Adipocyte (in vitro differentiated cells): ENCODE results near the gene DIRAS1.

Experiments
- DNase-seq: peaks from one replicate; pipeline ENCODE4 v3.0.0-alpha.2; 2015; ENCODE audit warnings: low read depth
- H3K27me3 ChIP-seq: replicated peaks from 2 replicates; pipeline ENCODE4 v1.7.0; 2013; ENCODE audit warnings: mild to moderate bottlenecking, low read length, moderate library complexity; ENCODE audit not compliant: control insufficient read depth, insufficient read depth
- H3K36me3 ChIP-seq: 2 replicates; pipeline ENCODE4 v1.7.0; 2013; ENCODE audit warnings: low read length, mild to moderate bottlenecking, moderate library complexity; ENCODE audit not compliant: control insufficient read depth, insufficient read depth, severe bottlenecking
- H3K4me1 ChIP-seq: 2 replicates; pipeline ENCODE4 v1.7.0; 2013; ENCODE audit warnings: mild to moderate bottlenecking, low read length, moderate library complexity; ENCODE audit not compliant: control insufficient read depth, insufficient read depth
- H3K4me3 ChIP-seq: 2 replicates; pipeline ENCODE4 v1.7.0; 2013; ENCODE audit warnings: mild to moderate bottlenecking, low read length, moderate library complexity
- H3K9ac ChIP-seq: 2 replicates; pipeline ENCODE4 v1.7.0; 2013; ENCODE audit warnings: mild to moderate bottlenecking, low read length, moderate library complexity
- H3K9me3 ChIP-seq: 2 replicates; pipeline ENCODE4 v1.7.0; 2013; ENCODE audit warnings: mild to moderate bottlenecking, low read length, moderate library complexity; ENCODE audit not compliant: control insufficient read depth

The DIRAS1 gene

DNA sequence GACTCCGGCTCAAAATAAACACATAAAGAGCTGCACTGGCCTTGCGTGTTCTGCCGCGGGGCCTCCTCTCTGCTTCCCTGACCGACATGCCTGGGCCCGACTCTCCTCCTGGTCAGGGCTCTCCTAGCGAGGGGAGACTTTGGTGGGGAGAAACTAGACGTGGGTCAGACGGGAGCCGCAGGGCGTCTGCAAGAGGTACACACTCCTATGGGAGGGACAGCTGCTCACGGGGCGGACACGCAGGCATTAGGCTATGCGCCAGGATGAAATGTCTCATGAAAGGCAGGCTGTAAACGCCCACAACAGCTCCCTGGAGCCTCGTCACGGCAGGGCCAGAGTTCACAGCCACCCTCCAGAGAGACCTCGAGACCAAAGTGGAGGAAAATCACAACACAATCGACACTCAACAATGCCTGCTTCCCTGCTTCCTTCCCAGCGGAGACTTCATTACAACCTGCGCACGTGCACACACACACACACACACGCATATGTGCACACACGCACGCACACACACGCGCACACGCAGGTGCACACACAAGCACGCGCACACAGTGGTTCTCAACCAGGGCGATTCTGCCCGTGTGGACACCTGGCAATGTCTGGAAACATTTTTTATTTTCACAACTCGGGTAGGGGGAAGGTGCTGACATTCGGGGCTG lies 12.9 kb upstream of the DIRAS1 start:
- peaks cover 15% of the 10 kb centered on the region for H3K4me1 ChIP-seq
- DNase-seq, result no peak
- H3K36me3 ChIP-seq, result peaks cover 20% of the 10 kb centered on the region
- no peak overlapping the region for H3K4me3 ChIP-seq
- H3K27me3 ChIP-seq, result no peaks in the 10 kb centered on the region
- H3K9ac ChIP-seq, result no peak overlapping the region
- no peaks in the 10 kb centered on the region for H3K9me3 ChIP-seq

DNA sequence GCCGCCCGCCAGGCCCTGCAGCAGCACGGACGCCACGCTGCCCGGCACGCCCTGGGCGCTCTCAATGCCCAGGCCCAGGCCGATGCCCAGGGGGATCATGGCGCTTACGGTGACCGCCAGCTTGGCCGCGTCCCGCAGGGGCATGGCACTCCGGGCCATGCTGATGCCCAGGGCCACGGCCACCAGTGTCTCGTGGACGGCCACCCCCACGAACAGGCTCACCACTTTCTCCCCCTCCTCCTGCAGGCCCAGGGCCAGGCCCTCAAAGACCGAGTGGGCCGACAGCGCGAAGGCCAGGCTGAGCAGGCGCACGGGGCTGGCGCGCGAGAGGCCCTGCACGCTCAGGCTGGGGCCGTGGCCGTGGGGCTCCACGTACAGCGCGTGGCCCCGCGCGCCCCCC lies 11.7 kb upstream of the DIRAS1 start:
- H3K4me1 ChIP-seq, result peaks cover 10% of the 10 kb centered on the region
- no peaks in the 10 kb centered on the region for H3K27me3 ChIP-seq
- no peaks in the 10 kb centered on the region for H3K9me3 ChIP-seq
- no peak for DNase-seq
- no peak overlapping the region for H3K9ac ChIP-seq
- H3K4me3 ChIP-seq, result no peak overlapping the region
- peaks cover 20% of the 10 kb centered on the region for H3K36me3 ChIP-seq

DNA sequence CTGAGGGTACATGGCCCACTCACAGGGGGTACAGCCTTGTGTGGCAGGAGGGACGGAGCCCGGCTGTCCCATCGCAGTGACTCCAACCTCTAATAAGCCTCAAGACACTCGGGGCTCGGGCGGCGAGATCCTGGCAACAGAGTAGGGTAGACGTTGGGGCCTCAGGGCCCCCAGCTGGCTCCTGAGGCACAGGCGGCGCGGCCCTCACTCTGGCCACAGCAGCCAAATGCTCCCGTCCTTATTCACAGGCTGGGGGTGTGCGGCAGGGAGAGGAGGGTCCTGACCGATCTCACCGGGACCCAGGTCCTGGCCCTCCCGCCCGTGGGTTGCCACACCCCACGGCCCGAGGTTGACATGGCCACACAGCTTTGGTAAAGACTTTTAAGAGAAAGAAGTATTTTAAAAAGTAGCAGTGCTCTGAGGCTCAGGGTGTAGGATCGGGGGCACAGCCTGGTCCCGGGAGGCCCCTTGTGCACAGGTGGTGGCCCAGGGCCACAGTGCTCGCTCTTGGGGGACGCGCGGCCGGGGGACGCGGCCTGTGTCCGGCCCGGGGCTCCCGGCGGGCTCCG lies 11.1 kb upstream of the DIRAS1 start:
- no peak for DNase-seq
- Histone ChIP-seq H3K9me3 (no peaks in the 10 kb centered on the region), H3K9ac (no peak overlapping the region), H3K4me1 (peaks cover 10% of the 10 kb centered on the region), H3K4me3 (no peak overlapping the region), H3K36me3 (peaks cover 20% of the 10 kb centered on the region), H3K27me3 (peaks cover 5% of the 10 kb centered on the region)

DNA sequence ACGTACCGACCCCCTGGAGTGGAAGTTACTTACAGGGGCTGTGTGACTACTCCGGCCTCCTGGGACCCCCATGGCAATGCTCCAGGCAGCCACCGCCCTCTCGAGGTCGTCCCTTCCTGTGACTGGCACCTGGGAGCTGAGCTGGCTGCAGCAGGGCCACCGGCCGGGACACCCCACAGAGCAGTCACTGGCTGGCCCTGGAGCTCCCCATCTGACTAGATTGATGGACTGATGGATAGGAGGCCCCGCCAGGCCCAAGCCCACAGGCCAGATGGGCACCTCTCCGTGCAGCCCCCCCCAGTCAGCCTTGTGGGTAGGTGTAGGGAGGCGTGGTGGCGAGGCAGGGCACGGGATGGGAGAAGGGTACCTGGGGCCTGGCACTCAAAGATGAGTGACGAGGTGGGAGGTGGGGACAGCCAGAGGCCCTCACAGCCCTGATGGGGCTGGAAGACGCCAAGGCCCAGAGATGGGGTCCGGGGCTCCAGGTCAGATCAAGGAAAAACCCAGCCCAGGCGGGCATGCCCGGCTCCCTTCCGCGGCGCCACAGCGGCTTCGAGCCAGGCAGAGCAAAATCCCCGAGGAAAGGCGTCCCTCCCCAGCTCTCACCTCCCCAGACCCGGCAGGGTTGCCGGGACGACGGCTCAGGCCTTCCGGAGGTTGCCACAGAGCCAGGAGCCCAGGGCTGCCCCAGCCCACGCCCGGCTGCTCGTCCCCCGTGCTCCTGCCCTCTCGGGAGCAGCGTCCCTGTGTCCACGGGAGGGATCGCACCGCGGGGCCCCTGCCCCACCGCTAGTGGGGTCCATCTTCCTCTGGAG lies 10.2 kb upstream of the DIRAS1 start:
- Histone ChIP-seq H3K9ac (no peak overlapping the region), H3K9me3 (no peaks in the 10 kb centered on the region), H3K4me3 (no peak overlapping the region), H3K27me3 (peaks cover 12% of the 10 kb centered on the region), H3K36me3 (peaks cover 14% of the 10 kb centered on the region), H3K4me1 (peaks cover 10% of the 10 kb centered on the region)
- no peak for DNase-seq

DNA sequence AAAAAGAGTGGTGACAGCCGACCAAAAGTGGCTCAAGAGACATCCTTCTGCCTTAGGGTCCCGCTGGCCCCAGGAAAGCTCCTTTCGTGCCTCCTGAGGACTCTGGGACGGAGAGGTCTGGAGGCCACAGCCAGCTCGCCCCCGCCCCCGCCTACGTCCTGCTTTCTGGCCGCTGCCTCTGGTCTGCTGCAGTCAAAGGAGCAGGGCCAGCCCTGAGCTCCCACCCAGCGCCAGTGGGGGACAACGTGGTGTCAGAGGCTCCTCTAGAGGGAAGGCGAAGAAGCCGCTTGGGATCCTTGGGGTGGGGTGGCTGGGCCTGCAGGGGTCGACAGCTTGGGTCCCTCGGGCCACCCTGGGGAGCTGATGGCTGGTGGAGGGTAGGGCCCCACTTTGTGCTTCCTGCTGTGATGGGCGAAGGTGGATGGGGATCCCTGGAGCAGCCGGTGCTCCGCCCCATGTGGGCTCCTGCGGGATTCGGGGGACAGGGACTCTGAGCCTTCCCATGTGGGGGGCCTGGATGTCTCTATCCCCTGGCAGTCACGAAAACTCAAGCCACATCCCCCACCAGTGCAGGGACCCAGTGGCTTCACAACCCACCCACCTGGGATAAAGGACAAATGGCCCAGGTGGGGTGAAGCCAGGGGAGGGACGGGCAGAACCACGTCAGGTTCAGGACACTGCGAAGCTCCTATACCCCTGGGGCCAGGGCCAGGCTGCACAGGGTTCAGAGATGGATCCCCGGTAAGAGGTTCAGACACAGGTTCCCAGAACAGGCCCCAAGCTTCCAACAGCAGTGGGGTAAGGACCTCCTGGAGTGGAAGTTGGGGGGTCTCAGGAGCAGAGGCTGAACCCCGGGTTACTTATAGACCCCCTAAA lies 9.0 kb upstream of the DIRAS1 start:
- Histone ChIP-seq H3K4me1 (peaks cover 10% of the 10 kb centered on the region), H3K4me3 (no peak overlapping the region), H3K9me3 (no peaks in the 10 kb centered on the region), H3K27me3 (peaks cover 18% of the 10 kb centered on the region), H3K9ac (no peak overlapping the region), H3K36me3 (peaks cover 3% of the 10 kb centered on the region)
- DNase-seq, result no peak

DNA sequence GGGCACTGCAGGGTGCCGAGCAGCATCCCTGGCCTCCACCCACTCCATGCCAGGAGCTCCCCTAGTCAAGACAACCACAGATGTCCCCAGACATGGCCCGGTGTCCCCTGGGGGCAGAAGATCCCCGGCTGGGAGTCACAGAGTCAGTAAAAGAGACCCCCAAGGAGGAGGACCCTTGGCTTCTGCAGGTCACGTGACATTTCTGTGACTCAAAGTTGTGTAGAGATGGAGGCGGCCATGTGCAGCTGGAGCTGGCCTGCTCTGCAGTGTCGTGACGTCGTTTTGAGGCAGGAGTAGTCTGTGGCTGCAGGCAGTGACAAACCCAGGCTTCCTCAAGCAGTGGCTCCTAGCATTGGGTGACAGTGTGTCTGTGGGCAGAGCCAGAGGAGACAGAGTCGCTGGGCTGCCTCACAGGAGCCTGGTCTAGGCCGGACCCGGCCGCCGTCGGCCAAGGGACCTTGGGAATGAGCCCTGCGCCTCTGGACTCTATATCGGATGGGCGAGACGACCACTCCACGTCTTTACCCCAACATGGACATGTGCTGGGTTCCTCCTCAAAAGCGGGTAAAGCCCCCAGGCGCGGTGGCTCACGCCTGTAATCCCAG lies 7.7 kb upstream of the DIRAS1 start:
- H3K36me3 ChIP-seq, result no peaks in the 10 kb centered on the region
- peaks cover 2% of the 10 kb centered on the region for H3K4me1 ChIP-seq
- H3K27me3 ChIP-seq, result peaks cover 18% of the 10 kb centered on the region
- no peak for DNase-seq
- H3K9me3 ChIP-seq, result no peaks in the 10 kb centered on the region
- H3K4me3 ChIP-seq, result no peak overlapping the region
- no peak overlapping the region for H3K9ac ChIP-seq

DNA sequence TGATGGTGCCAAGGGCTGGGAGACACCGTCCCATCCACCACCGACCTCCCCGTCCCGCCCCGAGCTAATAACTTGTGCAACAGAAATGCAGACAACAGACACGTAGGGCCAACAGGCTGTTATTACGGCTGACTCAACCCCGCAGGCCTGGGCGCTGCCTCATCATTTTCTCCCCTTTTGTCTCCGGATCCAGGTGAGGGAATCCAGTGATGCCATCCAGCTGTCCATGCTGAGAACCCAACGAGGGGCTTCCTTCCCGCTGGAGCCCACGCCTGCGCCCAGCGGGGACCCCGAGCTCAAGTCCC lies 6.4 kb upstream of the DIRAS1 start:
- Histone ChIP-seq H3K27me3 (peaks cover 18% of the 10 kb centered on the region), H3K9me3 (no peaks in the 10 kb centered on the region), H3K9ac (no peak overlapping the region), H3K36me3 (no peaks in the 10 kb centered on the region), H3K4me3 (no peak overlapping the region), H3K4me1 (peaks cover 14% of the 10 kb centered on the region)
- DNase-seq, result no peak

DNA sequence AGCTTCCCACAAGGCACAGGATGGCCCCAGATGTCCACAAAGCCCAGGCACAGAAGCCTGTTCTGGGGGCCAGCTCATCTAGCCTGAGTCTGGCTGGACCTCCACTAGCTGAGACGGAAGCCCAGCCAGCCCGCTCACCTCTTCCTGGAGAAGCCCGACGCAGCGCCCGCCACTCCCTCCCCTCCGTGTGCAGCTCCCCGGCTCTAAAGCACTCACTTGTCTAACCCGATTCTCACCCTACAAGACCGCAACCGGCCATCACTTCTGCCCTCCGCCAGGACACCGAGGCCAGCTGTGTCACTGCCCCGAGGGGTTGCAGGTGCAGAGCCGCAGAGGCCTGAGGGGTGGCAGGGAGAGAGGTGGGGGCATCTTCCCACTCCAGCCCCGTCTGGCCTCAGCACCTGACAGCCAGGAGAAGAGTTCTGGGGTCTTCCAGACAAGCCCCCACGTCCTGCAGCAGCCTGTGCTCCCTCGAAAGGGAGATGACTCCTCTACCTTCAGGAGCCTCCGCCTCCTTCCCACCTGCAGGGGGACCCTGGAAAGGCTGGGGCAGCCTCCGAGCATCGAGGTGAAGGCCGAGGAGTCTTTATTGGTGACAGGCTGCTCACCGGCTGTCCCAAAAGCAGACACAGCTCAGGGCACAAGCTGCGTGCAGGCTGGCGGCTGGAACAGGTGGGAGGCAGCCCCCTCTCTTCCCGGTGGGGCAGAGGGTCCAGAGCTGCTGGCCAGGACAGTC lies 5.9 kb upstream of the DIRAS1 start:
- Histone ChIP-seq H3K9ac (no peak overlapping the region), H3K4me1 (peaks cover 16% of the 10 kb centered on the region), H3K4me3 (no peak overlapping the region), H3K9me3 (no peaks in the 10 kb centered on the region), H3K36me3 (no peaks in the 10 kb centered on the region), H3K27me3 (peaks cover 18% of the 10 kb centered on the region)
- DNase-seq, result no peak

DNA sequence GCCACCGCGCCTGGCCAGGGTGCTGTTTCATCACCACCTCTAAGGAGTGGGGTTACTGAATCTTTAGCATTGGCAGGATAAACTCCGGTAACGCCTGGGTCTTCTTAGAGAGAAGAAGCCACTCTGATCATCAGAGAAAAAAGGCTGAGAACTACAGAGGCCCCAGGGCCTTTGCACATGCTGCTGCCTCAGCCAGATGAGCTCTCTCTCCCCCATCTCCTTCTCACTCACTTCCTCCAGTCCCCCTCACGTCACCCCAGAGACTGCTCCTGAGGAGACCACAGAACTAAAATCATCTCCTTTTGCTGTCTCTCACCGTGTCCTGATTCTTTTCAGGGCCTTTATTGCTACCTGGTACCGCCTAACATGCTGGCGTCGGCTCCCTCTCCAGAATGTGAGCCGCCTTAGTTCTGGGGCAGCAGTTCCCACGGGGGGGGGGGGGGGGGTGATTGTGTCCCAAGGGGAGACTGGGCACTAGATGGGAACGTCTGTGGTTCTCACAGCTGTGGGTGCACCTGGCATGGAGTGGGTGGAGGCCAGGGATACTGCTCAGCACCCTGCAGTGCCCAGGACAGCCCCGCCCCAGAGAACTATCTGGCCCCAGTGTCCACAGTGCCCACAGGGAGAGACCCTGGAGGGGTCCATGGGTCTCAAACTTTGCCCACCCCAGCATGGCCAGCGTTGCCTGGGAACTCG lies 5.1 kb upstream of the DIRAS1 start:
- no peak for DNase-seq
- Histone ChIP-seq H3K4me1 (peaks cover 16% of the 10 kb centered on the region), H3K27me3 (peaks cover 18% of the 10 kb centered on the region), H3K36me3 (no peaks in the 10 kb centered on the region), H3K9me3 (no peaks in the 10 kb centered on the region), H3K9ac (no peak overlapping the region), H3K4me3 (no peak overlapping the region)

DNA sequence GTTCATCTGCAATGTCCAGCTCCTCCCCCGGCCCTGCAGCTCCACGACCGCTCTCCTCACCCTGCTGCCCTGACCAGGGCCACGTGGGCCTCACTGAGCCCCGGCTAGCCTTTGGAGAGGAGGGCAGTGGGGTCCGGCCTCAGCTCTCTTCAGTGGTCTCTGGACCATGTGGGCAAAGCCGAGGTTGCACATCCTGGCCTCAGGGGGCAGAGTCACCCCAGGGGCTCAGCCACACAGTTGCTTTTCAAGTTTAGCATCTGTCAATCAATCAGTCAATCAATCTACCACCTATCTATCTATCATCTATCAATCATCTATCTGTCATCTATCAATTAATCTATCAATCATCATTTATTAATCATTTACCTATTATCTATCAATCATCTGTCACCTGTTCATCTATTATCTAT lies 3.0 kb upstream of the DIRAS1 start:
- DNase-seq, result no peak
- Histone ChIP-seq H3K9ac (peak overlapping the region; percentile 58), H3K4me3 (no peak overlapping the region), H3K9me3 (no peaks in the 10 kb centered on the region), H3K27me3 (peaks cover 18% of the 10 kb centered on the region), H3K36me3 (no peaks in the 10 kb centered on the region), H3K4me1 (peaks cover 16% of the 10 kb centered on the region)
